Heart left ventricle (tissue), 13 donors: Measurements from ENCODE around the gene TRIM15.

Experiments
- POLR2A ChIP-seq, 2 donors: fragments of 450-650 bp; IDR thresholded peaks; one replicate each; pipeline ENCODE4 v1.6.1; 2017; ENCODE audit warnings: antibody characterized with exemption in 2 of 2, mild to moderate bottlenecking in 2 of 2, moderate library complexity in 2 of 2
- TF ChIP-seq, protein P1 (sequence below), 12 donors: fragments of 200-600 bp; sonication (generic) in 4 of 12; IDR thresholded peaks; one replicate each; pipeline versions ENCODE4 v1.5.0 to v1.8.0; 2018 to 2022; ENCODE audit warnings: antibody characterized with exemption in 12 of 12, mild to moderate bottlenecking in 5 of 12
- donor health status: ischemic (EF 13 %, LVEDD 7.1; RV severe dilation, severe dysfunction).
- donor health status: DM: no; HTN: yes; CAD: no.
- donor health status: DM: no; HTN: no; CAD: no.
- donor health status: ischemic (EF 25% LVEDD 6.9; RV normal size, moderate dysfunction).
- donor health status: ischemic (EF 25% LVEDD 5.7; RV mildly dilated, moderate dysfunction).
- donor health status: ischemic (EF 35%, LVEDD 5.7; RV mildly dilated, moderate dysfunction).
- donor health status: nonischemic (EF 11% LVEDD 7.7; RV severe dilation, severe dysfunction).
- donor health status: DM: yes; HTN: yes; CAD: no.
- donor health status: PGD.
- donor health status: ischemic (EF 29% LVEDD 5.4; RV normal size, mild dysfunction).
- donor health status: nonischemic (EF 23%, LVEDD 6.1; RV moderate dilation, normal function).

DNA sequence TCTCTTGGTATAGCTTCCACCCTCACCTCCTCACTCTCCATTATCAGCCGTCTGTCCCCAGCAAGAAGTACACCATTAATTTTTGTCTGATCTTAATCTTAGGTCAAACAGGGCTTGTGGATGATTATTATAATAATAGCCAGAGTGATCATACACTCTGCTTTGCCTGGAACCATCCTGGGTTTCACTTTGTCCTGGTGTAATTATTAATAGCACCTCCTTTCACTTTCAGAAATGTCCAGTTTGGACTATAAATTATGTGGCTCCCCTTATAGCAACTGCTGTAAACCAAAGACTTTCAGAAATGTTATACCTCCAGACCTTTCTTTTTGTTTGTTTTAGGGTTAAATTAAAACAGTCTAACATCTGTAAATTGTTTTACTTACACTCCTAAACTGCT, 49.5 kb upstream of the TRIM15 start:
- TF ChIP-seq POLR2A (IDR thresholded peaks at IDR 0.05): no peak
- TF ChIP-seq, protein P1, sequence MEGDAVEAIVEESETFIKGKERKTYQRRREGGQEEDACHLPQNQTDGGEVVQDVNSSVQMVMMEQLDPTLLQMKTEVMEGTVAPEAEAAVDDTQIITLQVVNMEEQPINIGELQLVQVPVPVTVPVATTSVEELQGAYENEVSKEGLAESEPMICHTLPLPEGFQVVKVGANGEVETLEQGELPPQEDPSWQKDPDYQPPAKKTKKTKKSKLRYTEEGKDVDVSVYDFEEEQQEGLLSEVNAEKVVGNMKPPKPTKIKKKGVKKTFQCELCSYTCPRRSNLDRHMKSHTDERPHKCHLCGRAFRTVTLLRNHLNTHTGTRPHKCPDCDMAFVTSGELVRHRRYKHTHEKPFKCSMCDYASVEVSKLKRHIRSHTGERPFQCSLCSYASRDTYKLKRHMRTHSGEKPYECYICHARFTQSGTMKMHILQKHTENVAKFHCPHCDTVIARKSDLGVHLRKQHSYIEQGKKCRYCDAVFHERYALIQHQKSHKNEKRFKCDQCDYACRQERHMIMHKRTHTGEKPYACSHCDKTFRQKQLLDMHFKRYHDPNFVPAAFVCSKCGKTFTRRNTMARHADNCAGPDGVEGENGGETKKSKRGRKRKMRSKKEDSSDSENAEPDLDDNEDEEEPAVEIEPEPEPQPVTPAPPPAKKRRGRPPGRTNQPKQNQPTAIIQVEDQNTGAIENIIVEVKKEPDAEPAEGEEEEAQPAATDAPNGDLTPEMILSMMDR (IDR thresholded peaks at IDR 0.05): no peak
